Measurements from ENCODE around the gene TMEM151B.
"Not testable (repeated sequence)": the region's sequence is repeated elsewhere in the genome, so short reads cannot be mapped to it uniquely, and the experiment has no call there.

Gene TMEM151B

GRCh38 chr6:44339763-44340625 lies 69.7 kb downstream of the TMEM151B start:
- DNase-seq: no peak

GRCh38 chr6:44341095-44341890 lies 71.0 kb downstream of the TMEM151B start:
- DNase-seq: no peak

- no peak for DNase-seq
Observed at GRCh38 chr6:44342052-44342451, 71.8 kb downstream of the TMEM151B start.

- DNase-seq: no peak
Observed at GRCh38 chr6:44342489-44342888, 72.2 kb downstream of the TMEM151B start, which contains the start of gene SPATS1. Gene SPATS1 (plus strand): TSS chr6:44342650. CDS start chr6:44343096, 446 bp downstream.

GRCh38 chr6:44346818-44347217 lies 76.6 kb downstream of the TMEM151B start:
- not testable (repeated sequence) for DNase-seq

- no peak for DNase-seq
Observed at GRCh38 chr6:44349904-44350649, 79.8 kb downstream of the TMEM151B start.

GRCh38 chr6:44350650-44350994 lies 80.4 kb downstream of the TMEM151B start:
- DNase-seq: not testable (repeated sequence)

GRCh38 chr6:44352259-44352658 lies 82.0 kb downstream of the TMEM151B start:
- DNase-seq: no peak

- no peak for DNase-seq
Observed at GRCh38 chr6:44353336-44353735, 83.1 kb downstream of the TMEM151B start.

GRCh38 chr6:44355640-44356039 lies 85.4 kb downstream of the TMEM151B start:
- DNase-seq: no peak

GRCh38 chr6:44356487-44356886 lies 86.2 kb downstream of the TMEM151B start:
- no peak for DNase-seq

Measured in NCI-H187 treated with DMSO at 0.1 percent for 48 hours (cell line).